Left ventricle myocardium inferior (tissue), 1 donor: Measurements from ENCODE around the gene TNFSF4. TPM values are rescaled to one million over a fixed set of nuclear protein-coding genes. Genes with fewer than 3 reads are reported as not detected.

ENCODE experiments used
- DNase-seq: peaks from one replicate; pipeline ENCODE4 v3.0.0-alpha.2; 2020
- H3K27ac ChIP-seq: fragments of 200-600 bp; replicated peaks from 2 replicates; pipeline ENCODE4 v1.8.0; 2021
- H3K27me3 ChIP-seq: fragments of 200-600 bp; 2 replicates; pipeline ENCODE4 v1.8.0; 2021; ENCODE audit warnings: low read depth
- H3K36me3 ChIP-seq: fragments of 200-600 bp; 2 replicates; pipeline ENCODE4 v1.8.0; 2021
- H3K4me1 ChIP-seq: fragments of 200-600 bp; 2 replicates; pipeline ENCODE4 v1.8.0; 2021
- H3K4me3 ChIP-seq: fragments of 200-600 bp; 2 replicates; pipeline ENCODE4 v1.8.0; 2021; ENCODE audit warnings: mild to moderate bottlenecking, moderate library complexity
- H3K9me3 ChIP-seq: fragments of 200-600 bp; replicated peaks from 2 replicates; pipeline ENCODE4 v1.8.0; 2021
- intact Hi-C: fragments of 100-400 bp; cut with micrococcal nuclease; formaldehyde crosslinking; loops from one replicate; pipeline ENCODE4 v1.11.0; 2022
- total RNA-seq: library from RNA; stranded (reverse); fragmentation: NEBNext Ultra II Directional; extraction: Animal tissue kit (Norgen Biotek cat#: 25700); gene quantifications from one replicate; pipeline ENCODE4 v1.2.1, GENCODE V29; 2021
- TF ChIP-seq, protein P1 (sequence below): fragments of 200-600 bp; IDR thresholded peaks from 2 replicates; pipeline ENCODE4 v1.8.0; 2021; ENCODE audit warnings: antibody characterized with exemption, mild to moderate bottlenecking, borderline replicate concordance
- donor health status: DM: no; HTN: yes; CAD: no; lungs with severe emphysema.

The TNFSF4 gene
- total RNA-seq, 1 donor from 2014 or later = 0.44 TPM

DNA sequence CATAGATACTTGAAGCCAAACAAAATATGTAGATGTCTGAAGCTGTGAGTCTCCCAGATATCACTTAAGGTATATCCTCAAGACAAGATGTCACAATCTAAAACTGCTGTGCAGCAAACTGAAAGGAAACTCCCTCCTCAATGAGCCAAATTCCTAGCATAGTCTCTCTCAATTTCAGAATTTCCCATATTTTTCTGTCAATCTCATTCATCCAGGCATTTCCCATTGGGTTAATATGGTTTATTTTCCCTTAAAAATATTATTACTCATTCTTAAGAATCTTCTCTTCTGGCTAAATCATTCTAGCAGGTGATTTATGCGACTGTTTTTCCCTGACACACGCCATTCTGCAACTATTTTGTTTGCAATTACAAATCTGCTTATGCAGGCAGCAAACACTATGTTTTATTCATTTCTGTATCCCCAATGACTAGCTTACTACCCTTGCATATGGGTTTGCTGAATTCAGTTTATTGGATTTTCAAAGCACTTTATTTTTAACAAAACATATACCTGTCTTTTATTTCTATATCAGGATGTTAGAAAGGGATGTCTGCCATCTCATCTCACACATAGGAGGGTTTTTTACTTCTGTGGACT, 69.9 kb downstream of the TNFSF4 start:
- intact Hi-C loops = no loop called here
- TF ChIP-seq, protein P1, sequence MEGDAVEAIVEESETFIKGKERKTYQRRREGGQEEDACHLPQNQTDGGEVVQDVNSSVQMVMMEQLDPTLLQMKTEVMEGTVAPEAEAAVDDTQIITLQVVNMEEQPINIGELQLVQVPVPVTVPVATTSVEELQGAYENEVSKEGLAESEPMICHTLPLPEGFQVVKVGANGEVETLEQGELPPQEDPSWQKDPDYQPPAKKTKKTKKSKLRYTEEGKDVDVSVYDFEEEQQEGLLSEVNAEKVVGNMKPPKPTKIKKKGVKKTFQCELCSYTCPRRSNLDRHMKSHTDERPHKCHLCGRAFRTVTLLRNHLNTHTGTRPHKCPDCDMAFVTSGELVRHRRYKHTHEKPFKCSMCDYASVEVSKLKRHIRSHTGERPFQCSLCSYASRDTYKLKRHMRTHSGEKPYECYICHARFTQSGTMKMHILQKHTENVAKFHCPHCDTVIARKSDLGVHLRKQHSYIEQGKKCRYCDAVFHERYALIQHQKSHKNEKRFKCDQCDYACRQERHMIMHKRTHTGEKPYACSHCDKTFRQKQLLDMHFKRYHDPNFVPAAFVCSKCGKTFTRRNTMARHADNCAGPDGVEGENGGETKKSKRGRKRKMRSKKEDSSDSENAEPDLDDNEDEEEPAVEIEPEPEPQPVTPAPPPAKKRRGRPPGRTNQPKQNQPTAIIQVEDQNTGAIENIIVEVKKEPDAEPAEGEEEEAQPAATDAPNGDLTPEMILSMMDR = no peak
- no peaks in the 10 kb centered on the region for H3K36me3 ChIP-seq
- no peak overlapping the region for H3K4me3 ChIP-seq
- peaks cover 3% of the 10 kb centered on the region for H3K9me3 ChIP-seq
- no peaks in the 10 kb centered on the region for H3K27me3 ChIP-seq
- no peak overlapping the region for H3K27ac ChIP-seq
- no peaks in the 10 kb centered on the region for H3K4me1 ChIP-seq
- DNase-seq = no peak

DNA sequence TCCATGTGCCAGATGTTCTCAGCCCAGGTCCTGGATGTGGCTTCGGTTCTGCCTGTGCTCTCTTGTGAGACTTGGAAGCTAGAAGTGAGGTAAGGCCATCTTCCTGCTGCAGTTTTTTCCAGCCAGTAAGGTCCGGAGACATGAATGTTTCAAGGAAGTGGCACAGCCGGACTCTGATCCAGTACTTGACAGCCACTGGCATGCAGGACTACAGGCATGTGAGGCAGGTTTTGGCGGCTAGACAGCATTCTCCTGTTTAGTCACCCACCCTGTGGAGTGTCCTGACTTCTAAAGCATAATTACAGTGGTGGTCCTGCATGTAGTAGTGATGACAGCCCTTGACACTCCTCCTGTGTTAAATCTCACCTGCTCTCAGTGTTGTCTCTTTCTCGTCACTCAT, 72.3 kb downstream of the TNFSF4 start:
- no peaks in the 10 kb centered on the region for H3K27me3 ChIP-seq
- H3K4me1 ChIP-seq = no peaks in the 10 kb centered on the region
- no peak overlapping the region for H3K27ac ChIP-seq
- TF ChIP-seq, protein P1 = no peak
- intact Hi-C loops = no loop called here
- DNase-seq = no peak
- no peak overlapping the region for H3K4me3 ChIP-seq
- peaks cover 8% of the 10 kb centered on the region for H3K9me3 ChIP-seq
- no peaks in the 10 kb centered on the region for H3K36me3 ChIP-seq

DNA sequence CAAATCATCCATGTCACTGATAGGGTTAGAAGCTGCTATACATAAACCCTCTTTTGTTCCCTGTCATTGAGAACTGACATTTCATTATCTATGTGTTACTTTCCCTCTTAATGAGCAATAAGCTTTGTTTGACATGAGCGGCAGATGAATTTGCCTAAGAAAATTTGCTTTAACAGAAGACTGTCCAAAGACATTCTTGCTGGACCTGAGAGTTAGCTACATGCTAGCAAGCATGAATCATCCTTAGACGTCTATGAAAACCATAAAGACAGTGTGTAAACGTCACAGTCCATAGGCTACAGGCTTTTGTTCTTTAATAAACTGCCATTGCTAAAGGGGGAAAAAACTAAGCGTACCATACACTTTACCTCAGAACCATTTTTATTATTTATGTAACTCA, 73.1 kb downstream of the TNFSF4 start:
- intact Hi-C loops = no loop called here
- no peak for DNase-seq
- Histone ChIP-seq H3K36me3 (no peaks in the 10 kb centered on the region), H3K27me3 (no peaks in the 10 kb centered on the region), H3K4me1 (no peaks in the 10 kb centered on the region), H3K4me3 (no peak overlapping the region), H3K27ac (no peak overlapping the region), H3K9me3 (peaks cover 8% of the 10 kb centered on the region)
- TF ChIP-seq, protein P1 = no peak

Other genes starting within 250 kb of the TNFSF4 start
- gene TNFSF18, start 156.4 kb downstream of the TNFSF4 start, total RNA-seq = not detected